Measurements from ENCODE around the gene GGT5.

- no peak for TF ChIP-seq CTCF (IDR thresholded peaks at IDR 0.05; ENCODE audit: low read depth, low read length)
- TF ChIP-seq EZH2phosphoT487 (IDR thresholded peaks at IDR 0.05; ENCODE audit: low read depth), result no peak
These were observed 4.5 kb downstream of the GGT5 start for GRCh38 chr22:24240381-24240780.

Measured in OCI-LY3 (cell line).